Parathyroid adenoma (tissue), 2 donors: ENCODE data around the gene ZFHX3.

ENCODE experiments used
- H2AFZ ChIP-seq: fragments of 300-600 bp; sonication (generic); one replicate; pipeline ENCODE4 v1.7.0; 2017; ENCODE audit warnings: antibody characterized with exemption, mild to moderate bottlenecking
- H3K27ac ChIP-seq: fragments of 300-600 bp; sonication (generic); one replicate; pipeline ENCODE4 v1.7.0; 2017
- H3K27me3 ChIP-seq: fragments of 300-600 bp; sonication (generic); one replicate; pipeline ENCODE4 v1.7.0; 2017; ENCODE audit warnings: low read length; ENCODE audit not compliant: control insufficient read depth, insufficient read depth
- H3K36me3 ChIP-seq: fragments of 300-600 bp; sonication (generic); one replicate; pipeline ENCODE4 v1.7.0; 2017; ENCODE audit warnings: low read length; ENCODE audit not compliant: control insufficient read depth, insufficient read depth
- H3K4me1 ChIP-seq: fragments of 300-600 bp; sonication (generic); one replicate; pipeline ENCODE4 v1.7.0; 2017; ENCODE audit warnings: control low read depth
- H3K4me2 ChIP-seq: fragments of 300-600 bp; sonication (generic); one replicate; pipeline ENCODE4 v1.7.0; 2017; ENCODE audit warnings: low read length
- H3K4me3 ChIP-seq: fragments of 300-600 bp; sonication (generic); one replicate; pipeline ENCODE4 v1.7.0; 2017; ENCODE audit warnings: low read depth, low read length
- H3K79me2 ChIP-seq: fragments of 300-600 bp; sonication (generic); one replicate; pipeline ENCODE4 v1.7.0; 2017; ENCODE audit warnings: control low read depth
- H3K9ac ChIP-seq: fragments of 300-600 bp; sonication (generic); one replicate; pipeline ENCODE4 v1.7.0; 2017; ENCODE audit warnings: mild to moderate bottlenecking
- H3K9me3 ChIP-seq: fragments of 300-600 bp; sonication (generic); one replicate; pipeline ENCODE4 v1.7.0; 2017; ENCODE audit warnings: low read length; ENCODE audit not compliant: control insufficient read depth
- CTCF ChIP-seq: fragments of 300-600 bp; sonication (generic); IDR thresholded peaks from one replicate; pipeline ENCODE4 v1.7.0; 2017; ENCODE audit warnings: antibody characterized with exemption, mild to moderate bottlenecking
- donor health status: primary hyperparathyroidism.

Gene ZFHX3

GRCh38 chr16:72960101-72960500 lies 87.8 kb downstream of the ZFHX3 start:
- H3K9ac ChIP-seq = no peak overlapping the region
- H3K4me2 ChIP-seq = no peak overlapping the region
- H3K9me3 ChIP-seq = no peaks in the 10 kb centered on the region
- H2AFZ ChIP-seq = no peak overlapping the region
- H3K4me3 ChIP-seq = no peak overlapping the region
- no peaks in the 10 kb centered on the region for H3K36me3 ChIP-seq
- H3K27me3 ChIP-seq = no peaks in the 10 kb centered on the region
- TF ChIP-seq CTCF = no peak
- H3K4me1 ChIP-seq = peaks cover 24% of the 10 kb centered on the region
- H3K79me2 ChIP-seq = peaks cover 67% of the 10 kb centered on the region
- no peak overlapping the region for H3K27ac ChIP-seq

GRCh38 chr16:72959301-72959996 lies 88.5 kb downstream of the ZFHX3 start:
- H3K9ac ChIP-seq = no peak overlapping the region
- no peak for TF ChIP-seq CTCF
- no peak overlapping the region for H2AFZ ChIP-seq

GRCh38 chr16:72958522-72959076 lies 89.3 kb downstream of the ZFHX3 start:
- Histone ChIP-seq H3K4me1 (peaks cover 24% of the 10 kb centered on the region), H3K9ac (no peak overlapping the region), H3K27ac (no peak overlapping the region), H3K9me3 (no peaks in the 10 kb centered on the region), H2AFZ (no peak overlapping the region), H3K4me2 (no peak overlapping the region), H3K4me3 (no peak overlapping the region), H3K27me3 (no peaks in the 10 kb centered on the region), H3K36me3 (no peaks in the 10 kb centered on the region), H3K79me2 (peaks cover 56% of the 10 kb centered on the region)
- no peak for TF ChIP-seq CTCF

More at GRCh38 chr16:72959301-72959996, 88.5 kb downstream of the ZFHX3 start:
- Histone ChIP-seq H3K9me3 (no peaks in the 10 kb centered on the region), H3K27ac (no peak overlapping the region), H3K27me3 (no peaks in the 10 kb centered on the region), H3K4me3 (no peak overlapping the region), H3K4me1 (peaks cover 24% of the 10 kb centered on the region), H3K79me2 (peaks cover 61% of the 10 kb centered on the region), H3K4me2 (no peak overlapping the region), H3K36me3 (no peaks in the 10 kb centered on the region)

- H2AFZ ChIP-seq = no peak overlapping the region
- H3K36me3 ChIP-seq = no peaks in the 10 kb centered on the region
- peaks cover 25% of the 10 kb centered on the region for H3K4me1 ChIP-seq
- H3K27ac ChIP-seq = no peak overlapping the region
- no peak overlapping the region for H3K4me2 ChIP-seq
- H3K4me3 ChIP-seq = no peak overlapping the region
- no peak overlapping the region for H3K9ac ChIP-seq
- TF ChIP-seq CTCF = no peak
- H3K79me2 ChIP-seq = peaks cover 48% of the 10 kb centered on the region
- H3K9me3 ChIP-seq = no peaks in the 10 kb centered on the region
- H3K27me3 ChIP-seq = no peaks in the 10 kb centered on the region
Measured at GRCh38 chr16:72957303-72958277, 90.3 kb downstream of the ZFHX3 start.
